ENCODE measurements around the gene RBM17.

DNA sequence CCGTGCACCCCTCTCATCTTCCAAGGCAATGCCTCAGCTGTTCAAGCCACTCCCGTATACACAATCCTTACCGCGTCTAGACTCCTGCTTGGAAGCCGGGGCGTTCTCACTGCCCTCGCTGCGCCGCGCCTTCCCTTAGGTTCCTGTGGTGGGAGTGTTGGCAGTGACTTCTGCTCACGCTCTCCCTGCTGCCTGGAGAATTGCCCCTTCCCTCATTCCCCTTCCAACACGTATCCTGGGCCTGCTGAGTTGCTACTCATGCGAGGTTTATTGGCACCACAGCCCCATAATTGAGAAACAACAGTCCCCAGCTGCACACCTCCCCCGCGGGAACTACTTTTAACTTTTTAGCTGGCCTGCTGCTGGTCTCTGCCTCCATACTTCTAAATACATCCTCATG is 31.9 kb downstream of the RBM17 start:
- TF ChIP-seq CTCF (IDR thresholded peaks at IDR 0.05) (no peak), POLR2A (IDR thresholded peaks at IDR 0.05) (no peak)
